ENCODE data around the gene POLR2M. TPM values are rescaled to one million over a fixed set of nuclear protein-coding genes. Genes with fewer than 3 reads are reported as not detected.

The POLR2M gene
- total and polyA plus RNA-seq, 2 donors (not counting 1 experiment from before 2014, with no cell fraction given), result 17.0 to 67.4 TPM

- POLR2A ChIA-PET, result no interaction called here
- no peak for TF ChIP-seq CTCF (IDR thresholded peaks at IDR 0.05)
Measured at GRCh38 chr15:57703387-57703786, 3.1 kb upstream of the POLR2M start.

GRCh38 chr15:57704441-57704840, 2.1 kb upstream of the POLR2M start:
- H3K4me2 ChIP-seq (replicated peaks; ENCODE audit: low read depth, low read length, poor library complexity, severe bottlenecking), result no peak overlapping the region
- H3K9me3 Mint-ChIP-seq (ENCODE audit: insufficient read depth), result no peaks in the 10 kb centered on the region
- peaks cover 25% of the 10 kb centered on the region for H3K27me3 Mint-ChIP-seq
- no peak overlapping the region for H3K9ac ChIP-seq (ENCODE audit: low read length)
- ATAC-seq (ENCODE audit: low read depth) (no peak), DNase-seq (no peak)
- H3K4me3 Mint-ChIP-seq, result peak overlapping the region; percentile 9
- H4K20me1 ChIP-seq (ENCODE audit: control insufficient read depth, insufficient read depth, low read length, poor library complexity, severe bottlenecking), result no peaks in the 10 kb centered on the region
- intact Hi-C loops (cut with micrococcal nuclease), result loop anchor here (10.0 kb wide), 2 partner anchors 400 to 1340 kb away; partner anchors contain the start of gene TEX9
- CTCF ChIA-PET, result no interaction called here
- 92% methylated on average over 2 of the region's 3 CpGs for WGBS (ENCODE audit: insufficient coverage)
- peaks cover 0 to 7% of the 10 kb centered on the region in 2 experiments for H3K36me3 ChIP-seq (replicated peaks in 1 of 2; ENCODE audit: control extremely low read depth in 1 of 2, control insufficient read depth in 1 of 2, extremely low read depth in 1 of 2, insufficient read depth in 2 of 2, low read length in 1 of 2)
- peaks cover 32% of the 10 kb centered on the region for H3K4me1 Mint-ChIP-seq
- POLR2A ChIA-PET, result no interaction called here
- H3K4me3 ChIP-seq (ENCODE audit: control extremely low read depth in 1 of 5, extremely low read depth in 1 of 5, insufficient read depth in 1 of 5, low read depth in 2 of 5, low read length in 4 of 5), result no peak overlapping the region
- H3K27ac Mint-ChIP-seq, result no peak overlapping the region
- H3K27me3 ChIP-seq (replicated peaks in 1 of 4; ENCODE audit: control extremely low read depth in 1 of 4, control insufficient read depth in 3 of 4, insufficient read depth in 4 of 4, low read length in 3 of 4), result peaks cover 0 to 8% (median 2%) of the 10 kb centered on the region in 4 experiments
- peaks cover 25% of the 10 kb centered on the region for H3K79me2 ChIP-seq (ENCODE audit: control insufficient read depth, insufficient read depth, low read length)
- TF ChIP-seq EZH2 (IDR thresholded peaks at IDR 0.05; ENCODE audit: borderline replicate concordance, insufficient read depth, low read depth, low read length, poor library complexity, severe bottlenecking) (no peak), CTCF (IDR thresholded peaks at IDR 0.05) (no peak)
- H2AFZ ChIP-seq (ENCODE audit: insufficient read depth, low read depth, low read length, poor library complexity, severe bottlenecking), result no peak overlapping the region
- H3K4me1 ChIP-seq (ENCODE audit: control insufficient read depth in 2 of 2, insufficient read depth in 2 of 2, low read length in 2 of 2), result peaks cover 17 to 20% of the 10 kb centered on the region in 2 donors
- H3K9me3 ChIP-seq (ENCODE audit: control extremely low read depth in 1 of 3, control insufficient read depth in 2 of 3, insufficient read depth in 1 of 3, low read length in 2 of 3), result no peaks in the 10 kb centered on the region
- H3K27ac ChIP-seq (ENCODE audit: low read length in 2 of 2), result no peak overlapping the region

More at GRCh38 chr15:57703387-57703786, 3.1 kb upstream of the POLR2M start:
- H4K20me1 ChIP-seq (ENCODE audit: control insufficient read depth, insufficient read depth, low read length, poor library complexity, severe bottlenecking), result no peaks in the 10 kb centered on the region
- H3K79me2 ChIP-seq (ENCODE audit: control insufficient read depth, insufficient read depth, low read length), result peaks cover 24% of the 10 kb centered on the region
- peaks cover 17 to 19% of the 10 kb centered on the region in 2 donors for H3K4me1 ChIP-seq (ENCODE audit: control insufficient read depth in 2 of 2, insufficient read depth in 2 of 2, low read length in 2 of 2)
- Mint-ChIP-seq H3K9me3 (ENCODE audit: insufficient read depth) (no peaks in the 10 kb centered on the region), H3K27ac (no peak overlapping the region), H3K27me3 (peaks cover 36% of the 10 kb centered on the region), H3K4me1 (peaks cover 22% of the 10 kb centered on the region), H3K4me3 (no peak overlapping the region)
- H3K9me3 ChIP-seq (ENCODE audit: control extremely low read depth in 1 of 3, control insufficient read depth in 2 of 3, insufficient read depth in 1 of 3, low read length in 2 of 3), result no peaks in the 10 kb centered on the region
- DNase-seq (no peak), ATAC-seq (ENCODE audit: low read depth) (no peak)
- no peak overlapping the region for H3K9ac ChIP-seq (ENCODE audit: low read length)
- no peak overlapping the region for H3K4me2 ChIP-seq (replicated peaks; ENCODE audit: low read depth, low read length, poor library complexity, severe bottlenecking)
- intact Hi-C loops (cut with micrococcal nuclease), result loop anchor here (10.0 kb wide), 2 partner anchors 399 to 1339 kb away; partner anchors contain the start of gene TEX9
- peaks cover 0 to 8% (median 5%) of the 10 kb centered on the region in 4 experiments for H3K27me3 ChIP-seq (replicated peaks in 1 of 4; ENCODE audit: control extremely low read depth in 1 of 4, control insufficient read depth in 3 of 4, insufficient read depth in 4 of 4, low read length in 3 of 4)
- 17% methylated on average over 1 of the region's 2 CpGs for WGBS (ENCODE audit: insufficient coverage)
- CTCF ChIA-PET, result no interaction called here
- no peaks in the 10 kb centered on the region for H3K36me3 ChIP-seq (replicated peaks in 1 of 2; ENCODE audit: control extremely low read depth in 1 of 2, control insufficient read depth in 1 of 2, extremely low read depth in 1 of 2, insufficient read depth in 2 of 2, low read length in 1 of 2)
- no peak overlapping the region for H3K4me3 ChIP-seq (ENCODE audit: control extremely low read depth in 1 of 5, extremely low read depth in 1 of 5, insufficient read depth in 1 of 5, low read depth in 2 of 5, low read length in 4 of 5)
- H3K27ac ChIP-seq (ENCODE audit: low read length in 2 of 2), result no peak overlapping the region
- H2AFZ ChIP-seq (ENCODE audit: insufficient read depth, low read depth, low read length, poor library complexity, severe bottlenecking), result no peak overlapping the region

Measured in B cell (primary cell).